WI38 (cell line): ENCODE results near the gene BCL2.

Experiments used
- H3K4me3 ChIP-seq: 2 replicates; pipeline ENCODE4 v1.5.1; 2011; ENCODE audit warnings: low read depth, mild to moderate bottlenecking, control low read depth, low read length
- CTCF ChIP-seq: IDR thresholded peaks from 2 replicates; pipeline ENCODE4 v1.5.1; 2012; ENCODE audit warnings: low read depth, mild to moderate bottlenecking, control low read depth, low read length

Gene BCL2

GRCh38 chr18:63141778-63142176 is 177.8 kb downstream of the BCL2 start:
- H3K4me3 ChIP-seq: no peak overlapping the region
- no peak for TF ChIP-seq CTCF

DNA sequence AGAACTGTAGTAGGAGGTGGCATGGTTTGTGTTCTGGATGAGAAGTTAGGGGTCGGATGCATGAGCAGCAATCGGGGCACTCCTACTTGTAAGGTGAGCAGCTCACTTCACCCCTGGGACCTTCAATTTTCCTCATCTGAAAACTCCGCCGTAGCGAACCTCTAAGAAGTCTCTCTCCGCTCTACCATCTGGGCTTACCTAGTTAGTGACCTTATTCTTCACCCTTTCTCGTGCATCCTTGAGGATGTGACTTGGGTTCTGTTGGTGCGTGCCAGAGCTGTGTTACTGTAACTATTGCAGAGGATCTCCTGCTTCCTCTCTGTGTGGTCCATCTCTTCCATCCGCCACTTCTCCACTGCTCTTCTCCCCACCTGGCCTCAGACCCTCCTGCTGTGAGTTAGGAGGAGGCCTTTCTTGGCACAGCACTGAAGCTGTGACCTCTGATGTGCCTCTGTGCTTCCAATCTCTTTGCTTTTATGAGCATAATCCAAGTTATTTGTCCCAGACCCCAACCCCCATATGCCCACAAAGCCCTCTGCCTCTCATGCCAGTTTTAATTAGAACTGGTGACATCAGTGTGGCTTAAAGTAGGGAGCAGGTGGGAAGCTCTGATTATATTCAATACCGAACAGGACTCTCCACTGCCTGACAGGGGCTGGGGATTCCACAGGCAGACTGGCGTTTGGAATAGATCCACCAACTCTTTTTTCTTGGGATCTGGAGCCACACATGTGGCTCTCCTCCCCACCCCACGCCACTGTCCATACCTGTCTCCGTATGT is 178.4 kb downstream of the BCL2 start:
- no peak for TF ChIP-seq CTCF
- H3K4me3 ChIP-seq: no peak overlapping the region

- no peak overlapping the region for H3K4me3 ChIP-seq
- TF ChIP-seq CTCF: no peak
Observed at GRCh38 chr18:63140038-63140450, 179.5 kb downstream of the BCL2 start.

DNA sequence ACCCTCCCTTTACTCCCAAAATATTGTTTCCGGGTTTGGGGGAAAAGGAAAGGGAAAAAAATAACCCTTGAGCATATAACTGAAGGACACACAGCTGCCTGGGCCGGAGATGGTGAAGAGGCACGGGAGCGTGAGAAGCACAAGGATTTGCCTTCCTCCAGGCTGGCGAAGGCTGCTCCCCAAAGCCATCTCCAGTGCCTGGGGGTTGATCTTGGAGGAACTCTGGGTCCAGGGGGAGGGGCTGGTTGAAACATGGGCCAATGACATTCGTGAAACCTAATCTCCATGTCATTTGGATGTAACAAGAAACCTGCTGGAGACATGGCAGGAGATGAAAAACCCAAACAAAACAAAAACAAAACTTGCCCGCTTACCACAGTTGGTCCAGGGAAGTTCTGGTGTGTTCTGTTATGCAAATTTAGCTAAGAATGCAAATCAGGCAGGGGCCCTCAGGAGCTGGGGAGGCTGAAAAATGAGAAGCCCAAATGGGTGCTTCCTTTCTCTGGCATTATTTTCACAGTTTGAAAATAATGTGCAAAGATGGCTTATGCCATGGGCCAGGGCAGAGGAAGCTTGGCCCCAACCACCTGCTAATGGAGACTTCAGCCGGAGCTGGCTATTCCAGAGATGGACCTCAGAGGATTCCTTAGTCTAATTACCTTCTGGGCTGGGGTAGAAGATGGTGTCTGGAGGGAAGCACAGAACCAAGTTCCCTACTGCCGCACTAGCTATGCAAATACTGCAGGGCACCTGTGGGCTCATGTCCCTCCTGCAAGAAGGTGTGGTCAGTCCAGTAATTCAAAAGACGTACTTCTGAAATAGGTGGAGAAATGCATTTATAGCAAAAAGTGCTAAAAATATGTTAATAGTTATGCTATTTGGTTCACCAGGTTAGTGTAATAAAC is 180.9 kb downstream of the BCL2 start:
- H3K4me3 ChIP-seq: no peak overlapping the region
- no peak for TF ChIP-seq CTCF

DNA sequence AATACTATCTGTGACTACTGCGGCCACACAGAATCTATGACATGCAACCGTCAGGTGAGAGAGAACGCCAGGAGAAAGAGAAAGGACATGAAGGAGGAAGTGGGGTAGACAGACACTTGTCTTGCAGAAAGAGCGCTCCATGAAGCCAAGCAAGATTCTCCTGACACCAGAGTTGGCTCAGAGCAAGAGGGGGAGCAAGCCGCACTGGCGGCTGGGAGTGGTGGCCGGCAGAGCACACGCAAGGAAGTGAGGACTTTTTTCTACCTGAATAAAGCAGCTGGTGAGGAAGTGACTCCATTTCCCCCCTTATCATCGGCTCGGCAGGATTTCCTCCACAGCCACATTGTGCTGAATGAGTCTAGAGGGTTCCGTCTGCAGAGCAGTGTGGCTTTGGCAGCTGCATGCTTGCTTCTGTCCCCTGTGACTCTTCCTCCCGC is 181.6 kb downstream of the BCL2 start:
- no peak for TF ChIP-seq CTCF
- H3K4me3 ChIP-seq: no peak overlapping the region

GRCh38 chr18:63135101-63135500 is 184.5 kb downstream of the BCL2 start:
- TF ChIP-seq CTCF: no peak
- H3K4me3 ChIP-seq: no peak overlapping the region

- no peak for TF ChIP-seq CTCF
- no peak overlapping the region for H3K4me3 ChIP-seq
Observed at GRCh38 chr18:63132819-63133200, 186.8 kb downstream of the BCL2 start.
